GM12878 (cell line): Measurements from ENCODE around the gene TBC1D28. TPM values are rescaled to one million over a fixed set of nuclear protein-coding genes. Genes with fewer than 3 reads are reported as not detected.
"Not testable (repeated sequence)": the region's sequence is repeated elsewhere in the genome, so short reads cannot be mapped to it uniquely, and the experiment has no call there.

Experiments
- ATAC-seq: fragments of 200-7000 bp; cut with Tn5 transposase; 3 replicates; pipeline ENCODE4 v1.9.1; 2020; ENCODE audit warnings: mild to moderate bottlenecking, moderate library complexity
- BruUV-seq: library from RNA; stranded (reverse); fragments of 400-500 nt; replicated peaks from 2 replicates; lab custom pipeline; 2021; lab: Mats Ljungman, UMichigan
- CTCF ChIA-PET: fragments of 300-600 bp; sonication (Branson Sonifier 250); formaldehyde crosslinking; extraction: SDS; loops from one replicate; lab custom pipeline; 2021; ENCODE audit warnings: inconsistent platforms; lab: Yijun Ruan, JAX
- POLR2A ChIA-PET: fragments of 350-600 bp; formaldehyde crosslinking; extraction: SDS; loops from one replicate; lab custom pipeline; 2021; ENCODE audit warnings: inconsistent platforms; lab: Charles Lee
- RAD21 ChIA-PET: fragments of 300-600 bp; sonication (Branson Sonifier 250); formaldehyde crosslinking; loops from one replicate; lab custom pipeline; 2023; ENCODE audit warnings: antibody characterized with exemption; ENCODE audit not compliant: unreplicated experiment; lab: Charles Lee
- SMC1A ChIA-PET: fragments of 300-600 bp; sonication (Branson Sonifier 250); formaldehyde crosslinking; loops from one replicate; lab custom pipeline; 2023; ENCODE audit not compliant: unreplicated experiment, uncharacterized antibody; lab: Charles Lee
- DNase-seq: peaks from one replicate; pipeline ENCODE4 v3.0.0-alpha.2; 2011; ENCODE audit warnings: low read depth, low spot score
- FAIRE-seq: peaks from 3 replicates; lab custom pipeline; 2011; peaks lifted over from hg19 to GRCh38; lab: Jason Lieb, UNC
- H2AFZ ChIP-seq: 2 replicates; pipeline ENCODE4 v1.6.0; 2011; ENCODE audit warnings: low read depth, low read length, control low read depth; ENCODE audit not compliant: control insufficient read depth
- H3K27ac ChIP-seq: 2 replicates; pipeline ENCODE4 v1.5.1; 2011; ENCODE audit warnings: control low read depth; ENCODE audit not compliant: control insufficient read depth, insufficient read depth
- H3K27me3 ChIP-seq, 2 experiments: replicated peaks in 1 of 2; 2 replicates each; pipeline versions ENCODE4 v1.6.0 to v1.6.1; 2011; ENCODE audit warnings: low read length in 1 of 2; ENCODE audit not compliant: control insufficient read depth in 2 of 2, insufficient read depth in 2 of 2
- H3K36me3 ChIP-seq, 2 experiments: 2 replicates each; pipeline ENCODE4 v1.5.1; 2011; ENCODE audit warnings: low read length in 1 of 2; ENCODE audit not compliant: control insufficient read depth in 2 of 2, insufficient read depth in 2 of 2
- H3K4me1 ChIP-seq: 2 replicates; pipeline ENCODE4 v1.6.1; 2011; ENCODE audit warnings: mild to moderate bottlenecking, low read length, moderate library complexity, mixed read lengths; ENCODE audit not compliant: control insufficient read depth, insufficient read depth
- H3K4me2 ChIP-seq: 2 replicates; pipeline ENCODE4 v1.6.0; 2011; ENCODE audit warnings: control low read depth; ENCODE audit not compliant: control insufficient read depth, insufficient read depth
- H3K4me3 ChIP-seq: fragments of 200-600 bp; sonication (generic); 2 replicates; pipeline ENCODE4 v1.5.1; 2016
- H3K79me2 ChIP-seq: 2 replicates; pipeline ENCODE4 v1.6.0; 2011; ENCODE audit warnings: low read length; ENCODE audit not compliant: control insufficient read depth, insufficient read depth
- H3K9ac ChIP-seq: 2 replicates; pipeline ENCODE4 v1.8.0; 2011; ENCODE audit warnings: low read length, control low read depth, mixed read lengths; ENCODE audit not compliant: control insufficient read depth, insufficient read depth
- H3K9me3 ChIP-seq: replicated peaks from 3 replicates; pipeline ENCODE4 v1.5.1; 2011; ENCODE audit warnings: mild to moderate bottlenecking, low read length; ENCODE audit not compliant: control insufficient read depth, insufficient read depth
- H4K20me1 ChIP-seq: 2 replicates; pipeline ENCODE4 v1.6.0; 2011; ENCODE audit not compliant: control insufficient read depth, insufficient read depth
- WGBS: methylation state at CpG from one replicate; pipeline ENCODE4 v1.1.6; 2016; ENCODE audit warnings: low lambda C conversion rate; ENCODE audit not compliant: insufficient replicate concordance, insufficient coverage; ENCODE audit errors: missing lambda C conversion rate; 5-methylcytosine and 5-hydroxymethylcytosine counted together
- in situ Hi-C: fragments of 300-500 bp; cut with MboI; formaldehyde crosslinking; loops from 9 replicates; pipeline ENCODE4 v1.14.3; 2018; ENCODE audit warnings: mixed read lengths
- intact Hi-C: fragments of 100-400 bp; cut with micrococcal nuclease; formaldehyde crosslinking; loops from one replicate; pipeline ENCODE4 v1.14.2; 2022; ENCODE audit not compliant: unreplicated experiment
- polyA plus RNA-seq, 11 experiments: library from polyadenylated mRNA; depleted of rRNA in 4 of 11; unstranded in 6 of 11; stranded (reverse) in 5 of 11; fragments of >200 nt; fragmentation: Nextera tagmentation in 4 of 11; fragmentation: Illumina TruSeq in 1 of 11; extraction: Ambion mirVana in 4 of 11; extraction: Trizol in 1 of 11; gene quantifications; 1 replicate in 1 of 11; 2 replicates in 10 of 11; pipeline versions ENCODE4 v1.2.1 to v1.2.3, GENCODE V29; 2011 to 2016; ENCODE audit warnings: inconsistent platforms in 2 of 11, missing spikeins in 2 of 11, low read depth in 1 of 11
- small RNA-seq: library from RNA; depleted of rRNA; stranded (forward); fragments of <200 nt; gene quantifications from one replicate; pipeline ENCODE3, GENCODE V24; 2014
- total RNA-seq, 4 experiments: library from RNA; depleted of rRNA in 3 of 4; stranded (reverse); fragments of >200 nt in 3 of 4; fragmentation: Illumina TruSeq in 1 of 4; extraction: Trizol in 1 of 4; gene quantifications; 2 replicates each; pipeline versions ENCODE4 v1.2.1 to v1.2.3, GENCODE V29; 2013 to 2021

Gene TBC1D28
- total and polyA plus RNA-seq, 10 of the 15 experiments (the other 5 are each of a cell fraction or from before 2014, with no cell fraction given): not detected

DNA sequence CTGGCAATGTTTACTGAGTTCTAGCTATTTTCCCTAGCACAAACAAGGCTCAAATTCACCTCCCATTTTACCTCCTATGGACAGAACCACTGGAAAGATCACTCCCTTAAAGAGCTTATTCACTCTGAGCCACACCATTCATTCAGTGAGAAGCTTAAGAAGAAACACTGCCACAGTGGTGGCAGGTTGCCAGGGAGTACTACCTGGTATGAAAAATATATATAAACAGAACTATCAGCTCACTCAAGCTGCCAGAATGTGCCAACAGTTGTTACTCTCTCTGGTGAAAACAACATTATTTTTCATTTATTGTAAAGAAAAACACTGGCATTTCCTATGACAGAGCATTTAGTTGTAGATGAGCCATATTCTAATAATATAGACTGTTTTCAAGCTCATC lies 31.2 kb downstream of the TBC1D28 start:
- H3K4me1 ChIP-seq, H2AFZ ChIP-seq, H3K4me2 ChIP-seq, H3K36me3 ChIP-seq, H3K9me3 ChIP-seq, FAIRE-seq, CTCF ChIA-PET, ATAC-seq, DNase-seq, H3K27ac ChIP-seq, H4K20me1 ChIP-seq, intact Hi-C loops, RAD21 ChIA-PET, SMC1A ChIA-PET, H3K79me2 ChIP-seq, BruUV-seq, H3K9ac ChIP-seq, H3K27me3 ChIP-seq, POLR2A ChIA-PET, H3K4me3 ChIP-seq: not testable (repeated sequence)
- in situ Hi-C loops: loop anchor here (25.0 kb wide), 1 partner anchor 249 kb away; the partner anchor contains the start of gene PRPSAP2

DNA sequence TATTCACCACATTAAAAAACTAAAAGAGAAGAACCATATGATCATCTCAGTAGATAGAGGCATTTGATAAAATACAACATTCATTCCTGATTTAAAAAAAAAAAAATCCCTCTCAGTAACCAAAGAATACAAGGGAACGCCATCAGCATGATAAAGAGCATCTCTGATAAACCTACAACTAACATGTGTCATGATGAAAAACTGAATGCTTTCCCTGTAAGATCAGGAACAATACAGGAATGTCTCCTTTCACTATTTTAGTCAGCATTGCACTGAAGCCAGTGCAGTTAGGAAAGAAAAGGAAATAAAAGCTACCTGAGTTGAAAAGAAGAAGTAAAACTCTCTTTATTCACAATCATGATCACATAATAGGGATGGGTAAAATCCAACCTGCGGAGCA lies 51.1 kb downstream of the TBC1D28 start:
- DNase-seq, FAIRE-seq, H3K9ac ChIP-seq, H3K27ac ChIP-seq, CTCF ChIA-PET, H3K79me2 ChIP-seq, POLR2A ChIA-PET, H3K4me1 ChIP-seq, H2AFZ ChIP-seq, H4K20me1 ChIP-seq, H3K9me3 ChIP-seq, H3K4me2 ChIP-seq, in situ Hi-C loops, H3K4me3 ChIP-seq, RAD21 ChIA-PET, SMC1A ChIA-PET, H3K27me3 ChIP-seq, intact Hi-C loops, ATAC-seq, BruUV-seq, H3K36me3 ChIP-seq: not testable (repeated sequence)
- 25% methylated on average over 2 of the region's 2 CpGs for WGBS

Small RNA genes within 50 kb of the gene (small RNA-seq; reads per million reads assigned to genes)
- not detected for gene AC026271.2

Other genes starting within 250 kb of the TBC1D28 start
- 1.0 and 1.1 TPM in 2 replicates for gene LGALS9C, start 167.6 kb downstream of the TBC1D28 start, total RNA-seq (2014; rRNA removed)
- 0.18 and 0.74 TPM in 2 replicates for gene LGALS9C, start 167.6 kb downstream of the TBC1D28 start, total RNA-seq (2014; rRNA removed; fragmentation: Illumina TruSeq; extraction: Trizol)
- 1.1 and 1.3 TPM in 2 replicates for gene LGALS9C, start 167.6 kb downstream of the TBC1D28 start, total RNA-seq (2021)
- 0.72 and 1.4 TPM in 2 replicates for gene LGALS9C, start 167.6 kb downstream of the TBC1D28 start, polyA plus RNA-seq (2011; rRNA removed)
- 1.8 and 2.0 TPM in 2 replicates for gene LGALS9C, start 167.6 kb downstream of the TBC1D28 start, polyA plus RNA-seq (2014; fragmentation: Illumina TruSeq; extraction: Trizol)
- under 1 TPM in 1 of 2 experiments, not detected in 1; 0.18 TPM for gene LGALS9C, start 167.6 kb downstream of the TBC1D28 start, polyA plus RNA-seq (2014; fragmentation: Nextera tagmentation; extraction: Ambion mirVana)
- 0.82 and 1.2 TPM in 2 replicates for gene LGALS9C, start 167.6 kb downstream of the TBC1D28 start, polyA plus RNA-seq (2014; rRNA removed)
- 1 to 10 TPM; 1.1 to 1.9 TPM for gene LGALS9C, start 167.6 kb downstream of the TBC1D28 start, polyA plus RNA-seq (2016; fragmentation: Nextera tagmentation; extraction: Ambion mirVana)
- 0.85 and 1.1 TPM in 2 replicates for gene FOXO3B, start 37.9 kb upstream of the TBC1D28 start, total RNA-seq (2014; rRNA removed)
- 0.32 and 0.76 TPM in 2 replicates for gene FOXO3B, start 37.9 kb upstream of the TBC1D28 start, total RNA-seq (2014; rRNA removed; fragmentation: Illumina TruSeq; extraction: Trizol)
- 1.3 TPM in 2 replicates for gene FOXO3B, start 37.9 kb upstream of the TBC1D28 start, total RNA-seq (2021)
- gene FOXO3B, start 37.9 kb upstream of the TBC1D28 start, polyA plus RNA-seq (2011; rRNA removed): 0.27 and 1.0 TPM in 2 replicates
- 0.97 and 1.1 TPM in 2 replicates for gene FOXO3B, start 37.9 kb upstream of the TBC1D28 start, polyA plus RNA-seq (2014; fragmentation: Illumina TruSeq; extraction: Trizol)
- gene FOXO3B, start 37.9 kb upstream of the TBC1D28 start, polyA plus RNA-seq (2014; fragmentation: Nextera tagmentation; extraction: Ambion mirVana): under 1 TPM; 0.05 to 0.08 TPM
- 0.82 and 1.4 TPM in 2 replicates for gene FOXO3B, start 37.9 kb upstream of the TBC1D28 start, polyA plus RNA-seq (2014; rRNA removed)
- gene FOXO3B, start 37.9 kb upstream of the TBC1D28 start, polyA plus RNA-seq (2016; fragmentation: Nextera tagmentation; extraction: Ambion mirVana): under 1 TPM; 0.18 to 0.40 TPM
- gene FBXW10, start 99.7 kb upstream of the TBC1D28 start, total RNA-seq (2014; rRNA removed): 0.11 TPM in 1 of 2 replicates, not detected in the other
- gene FBXW10, start 99.7 kb upstream of the TBC1D28 start, total RNA-seq (2014; rRNA removed; fragmentation: Illumina TruSeq; extraction: Trizol): not detected in 2 replicates
- not detected in 2 replicates for gene FBXW10, start 99.7 kb upstream of the TBC1D28 start, total RNA-seq (2021)
- gene FBXW10, start 99.7 kb upstream of the TBC1D28 start, polyA plus RNA-seq (2011; rRNA removed): 0.01 TPM in 1 of 2 replicates, not detected in the other
- gene FBXW10, start 99.7 kb upstream of the TBC1D28 start, polyA plus RNA-seq (2014; fragmentation: Illumina TruSeq; extraction: Trizol): 0.10 TPM in 1 of 2 replicates, not detected in the other
- not detected for gene FBXW10, start 99.7 kb upstream of the TBC1D28 start, polyA plus RNA-seq (2014; fragmentation: Nextera tagmentation; extraction: Ambion mirVana)
- gene FBXW10, start 99.7 kb upstream of the TBC1D28 start, polyA plus RNA-seq (2014; rRNA removed): not detected in 2 replicates
- not detected for gene FBXW10, start 99.7 kb upstream of the TBC1D28 start, polyA plus RNA-seq (2016; fragmentation: Nextera tagmentation; extraction: Ambion mirVana)
- gene TVP23B, start 136.8 kb upstream of the TBC1D28 start, total RNA-seq (2014; rRNA removed): 25.0 and 29.1 TPM in 2 replicates
- gene TVP23B, start 136.8 kb upstream of the TBC1D28 start, total RNA-seq (2014; rRNA removed; fragmentation: Illumina TruSeq; extraction: Trizol): 33.9 and 34.0 TPM in 2 replicates
- 21.5 and 24.4 TPM in 2 replicates for gene TVP23B, start 136.8 kb upstream of the TBC1D28 start, total RNA-seq (2021)
- 45.7 and 75.8 TPM in 2 replicates for gene TVP23B, start 136.8 kb upstream of the TBC1D28 start, polyA plus RNA-seq (2011; rRNA removed)
- gene TVP23B, start 136.8 kb upstream of the TBC1D28 start, polyA plus RNA-seq (2014; fragmentation: Illumina TruSeq; extraction: Trizol): 21.9 and 27.6 TPM in 2 replicates
- gene TVP23B, start 136.8 kb upstream of the TBC1D28 start, polyA plus RNA-seq (2014; fragmentation: Nextera tagmentation; extraction: Ambion mirVana): 100 to 1,000 TPM in 1 of 2 experiments, 10 to 100 TPM in 1; 54.7 to 105 TPM
- 21.9 TPM in 2 replicates for gene TVP23B, start 136.8 kb upstream of the TBC1D28 start, polyA plus RNA-seq (2014; rRNA removed)
- gene TVP23B, start 136.8 kb upstream of the TBC1D28 start, polyA plus RNA-seq (2016; fragmentation: Nextera tagmentation; extraction: Ambion mirVana): 10 to 100 TPM; 50.3 to 51.6 TPM
- 96.8 and 113 TPM in 2 replicates for gene PRPSAP2, start 213.7 kb upstream of the TBC1D28 start, total RNA-seq (2014; rRNA removed)
- 82.4 and 83.5 TPM in 2 replicates for gene PRPSAP2, start 213.7 kb upstream of the TBC1D28 start, total RNA-seq (2014; rRNA removed; fragmentation: Illumina TruSeq; extraction: Trizol)
- gene PRPSAP2, start 213.7 kb upstream of the TBC1D28 start, total RNA-seq (2021): 62.8 and 66.6 TPM in 2 replicates
- gene PRPSAP2, start 213.7 kb upstream of the TBC1D28 start, polyA plus RNA-seq (2011; rRNA removed): 102 and 157 TPM in 2 replicates
- 84.0 and 109 TPM in 2 replicates for gene PRPSAP2, start 213.7 kb upstream of the TBC1D28 start, polyA plus RNA-seq (2014; fragmentation: Illumina TruSeq; extraction: Trizol)
- 10 to 100 TPM; 33.2 to 57.4 TPM for gene PRPSAP2, start 213.7 kb upstream of the TBC1D28 start, polyA plus RNA-seq (2014; fragmentation: Nextera tagmentation; extraction: Ambion mirVana)
- gene PRPSAP2, start 213.7 kb upstream of the TBC1D28 start, polyA plus RNA-seq (2014; rRNA removed): 72.7 and 82.3 TPM in 2 replicates
- 10 to 100 TPM; 97.7 to 99.9 TPM for gene PRPSAP2, start 213.7 kb upstream of the TBC1D28 start, polyA plus RNA-seq (2016; fragmentation: Nextera tagmentation; extraction: Ambion mirVana)